Heart left ventricle (tissue), 16 donors: ENCODE results near the gene LRG1. TPM values are rescaled to one million over a fixed set of nuclear protein-coding genes. Genes with fewer than 3 reads are reported as not detected.

ENCODE experiments used
- ATAC-seq, 4 donors: fragments of 200-7000 bp; cut with Tn5 transposase; one replicate each; pipeline ENCODE4 v1.9.1; 2020 to 2022; ENCODE audit warnings: moderate library complexity in 4 of 4, mild to moderate bottlenecking in 3 of 4, moderate number of reproducible peaks in 1 of 4
- DNase-seq, 5 donors: peaks; one replicate each; pipeline ENCODE4 v3.0.0-alpha.2; 2020
- H3K27ac ChIP-seq, 12 donors: fragments of 200-600 bp; sonication (generic) in 4 of 12; one replicate each; pipeline versions ENCODE4 v1.5.0 to v1.8.0; 2016 to 2022; ENCODE audit warnings: mild to moderate bottlenecking in 2 of 12
- H3K27me3 ChIP-seq, 9 donors: fragments of 200-600 bp; sonication (generic) in 2 of 9; one replicate each; pipeline versions ENCODE4 v1.5.1 to v1.8.0; 2016 to 2022; ENCODE audit warnings: mild to moderate bottlenecking in 3 of 9
- H3K36me3 ChIP-seq, 9 donors: fragments of 200-600 bp; sonication (generic) in 2 of 9; one replicate each; pipeline versions ENCODE4 v1.5.0 to v1.8.0; 2018 to 2022; ENCODE audit warnings: mild to moderate bottlenecking in 2 of 9
- H3K4me1 ChIP-seq, 12 donors: fragments of 200-600 bp; sonication (generic) in 4 of 12; one replicate each; pipeline versions ENCODE4 v1.5.0 to v1.8.0; 2016 to 2022; ENCODE audit warnings: mild to moderate bottlenecking in 3 of 12
- H3K4me3 ChIP-seq, 12 donors: fragments of 200-600 bp; sonication (generic) in 4 of 12; one replicate each; pipeline versions ENCODE4 v1.5.0 to v1.8.0; 2017 to 2022; ENCODE audit warnings: mild to moderate bottlenecking in 9 of 12, moderate library complexity in 4 of 12
- H3K9me3 ChIP-seq, 12 donors: fragments of 200-600 bp; sonication (generic) in 4 of 12; one replicate each; pipeline versions ENCODE4 v1.5.0 to v1.8.0; 2016 to 2022; ENCODE audit warnings: mild to moderate bottlenecking in 1 of 12
- CTCF ChIP-seq, 12 donors: fragments of 200-600 bp; sonication (generic) in 4 of 12; IDR thresholded peaks; one replicate each; pipeline versions ENCODE4 v1.5.0 to v1.8.0; 2018 to 2022; ENCODE audit warnings: antibody characterized with exemption in 12 of 12, mild to moderate bottlenecking in 5 of 12
- POLR2A ChIP-seq, 2 donors: fragments of 450-650 bp; IDR thresholded peaks; one replicate each; pipeline ENCODE4 v1.6.1; 2017; ENCODE audit warnings: antibody characterized with exemption in 2 of 2, mild to moderate bottlenecking in 2 of 2, moderate library complexity in 2 of 2
- WGBS, 4 donors: extraction: QIAGEN DNeasy Blood & Tissue Kit in 2 of 4; methylation state at CpG; one replicate each; pipeline versions ENCODE4 v1.1.5 to v1.1.7; 2013 to 2018; 5-methylcytosine and 5-hydroxymethylcytosine counted together
- intact Hi-C, 10 donors: fragments of 100-400 bp; cut with DNase I; formaldehyde crosslinking; loops; one replicate each; pipeline versions ENCODE4 v1.11.1 to v1.14.2; 2022
- polyA plus RNA-seq, 2 donors: library from polyadenylated mRNA; stranded (reverse); fragments of 200-250 nt; gene quantifications; one replicate each; pipeline ENCODE4 v1.2.3, GENCODE V29; 2013
- total RNA-seq, 9 donors: library from RNA; depleted of rRNA in 2 of 9; stranded (reverse); fragments of >200 nt in 2 of 9; fragmentation: NEBNext Ultra II Directional in 3 of 9; extraction: Animal tissue kit (Norgen Biotek cat#: 25700) in 3 of 9; gene quantifications; one replicate each; pipeline versions ENCODE4 v1.1.0 to v1.2.4, GENCODE V29; 2016 to 2023
- donor health status: ischemic (EF 13 %, LVEDD 7.1; RV severe dilation, severe dysfunction).
- donor health status: healthy with polysubstance abuse.
- donor health status: DM: no; HTN: yes; CAD: no.
- donor health status: DM: no; HTN: no; CAD: no.
- donor health status: ischemic (EF 25% LVEDD 6.9; RV normal size, moderate dysfunction).
- donor health status: ischemic (EF 25% LVEDD 5.7; RV mildly dilated, moderate dysfunction).
- donor health status: healthy.
- donor health status: DM: yes; HTN: yes; CAD: no.
- donor health status: ischemic (EF 35%, LVEDD 5.7; RV mildly dilated, moderate dysfunction).
- donor health status: nonischemic (EF 11% LVEDD 7.7; RV severe dilation, severe dysfunction).
- donor health status: DM: yes; HTN: yes; CAD: no.
- donor health status: PGD.
- donor health status: ischemic (EF 29% LVEDD 5.4; RV normal size, mild dysfunction).
- donor health status: nonischemic (EF 23%, LVEDD 6.1; RV moderate dilation, normal function).

The LRG1 gene
- total and polyA plus RNA-seq, 11 donors: 0.15 to 1.7 (median 0.35) TPM

- 5 to 11% (median 6%) methylated on average over 22 to 50 of the region's 50 CpGs for WGBS, 4 donors
- H3K4me1 ChIP-seq: peaks cover 3 to 38% (median 15%) of the 10 kb centered on the region in 12 donors
- peak overlapping the region in 11 of 12 donors; percentile 12 to 55 (median 47) for H3K4me3 ChIP-seq
- H3K27ac ChIP-seq: peak overlapping the region in 3 of 12 donors; percentile 19 to 52 (median 33)
- no peaks in the 10 kb centered on the region for H3K36me3 ChIP-seq
- peaks cover 19 to 74% (median 31%) of the 10 kb centered on the region in 9 donors for H3K27me3 ChIP-seq
- ATAC-seq (no peak), DNase-seq (no peak)
- intact Hi-C loops: no loop called here
- no peaks in the 10 kb centered on the region for H3K9me3 ChIP-seq
- peak in 2 of 12 donors; percentile 4 to 13 for TF ChIP-seq CTCF (IDR thresholded peaks at IDR 0.05)
- no peak for TF ChIP-seq POLR2A (IDR thresholded peaks at IDR 0.05)
Measured at GRCh38 chr19:4580021-4580901, 40.4 kb upstream of the LRG1 start.

GRCh38 chr19:4579389-4579788 is 39.6 kb upstream of the LRG1 start:
- ATAC-seq: no peak
- WGBS, 4 donors: 65 to 79% (median 77%) methylated on average over 3 to 8 of the region's 8 CpGs
- H3K27ac ChIP-seq: no peak overlapping the region
- no peak overlapping the region for H3K4me3 ChIP-seq
- H3K36me3 ChIP-seq: no peaks in the 10 kb centered on the region
- intact Hi-C loops: loop anchor here in 5 of 10 donors (5.0 kb wide), 2 partner anchors 53 to 58 kb away; partner anchors contain the start of gene TNFAIP8L1 (in 4 of the 5)
- no peak for DNase-seq
- no peak for TF ChIP-seq POLR2A (IDR thresholded peaks at IDR 0.05)
- TF ChIP-seq CTCF (IDR thresholded peaks at IDR 0.05): no peak
- peaks cover 3 to 40% (median 15%) of the 10 kb centered on the region in 12 donors for H3K4me1 ChIP-seq
- peaks cover 13 to 70% (median 30%) of the 10 kb centered on the region in 9 donors for H3K27me3 ChIP-seq
- no peaks in the 10 kb centered on the region for H3K9me3 ChIP-seq

- Histone ChIP-seq H3K27ac (no peak overlapping the region), H3K4me3 (no peak overlapping the region), H3K36me3 (no peaks in the 10 kb centered on the region), H3K9me3 (no peaks in the 10 kb centered on the region), H3K4me1 (peaks cover 0 to 35% (median 12%) of the 10 kb centered on the region in 12 donors), H3K27me3 (peaks cover 9 to 70% (median 25%) of the 10 kb centered on the region in 9 donors)
- ATAC-seq (no peak), DNase-seq (no peak)
- intact Hi-C loops: loop anchor here in 5 of 10 donors (5.0 kb wide), 2 partner anchors 54 to 59 kb away; partner anchors contain the start of gene TNFAIP8L1 (in 4 of the 5)
- WGBS, 4 donors: 61 to 67% (median 63%) methylated on average over 11 of the region's 11 CpGs
- TF ChIP-seq CTCF (IDR thresholded peaks at IDR 0.05): no peak
- no peak for TF ChIP-seq POLR2A (IDR thresholded peaks at IDR 0.05)
Measured at GRCh38 chr19:4578552-4579248, 38.9 kb upstream of the LRG1 start.
